ENCODE results near the gene HOMER3. TPM values are rescaled to one million over a fixed set of nuclear protein-coding genes. Genes with fewer than 3 reads are reported as not detected.

Gene HOMER3
- total and polyA plus RNA-seq, 9 of the 15 experiments (the other 6 are each of a cell fraction or from before 2014, with no cell fraction given) = 1.3 to 5.1 (median 3.7) TPM; not detected in 2

- Histone ChIP-seq H3K27ac (ENCODE audit: extremely low read depth, low read depth, low read length) (no peak overlapping the region), H2AFZ (ENCODE audit: low read depth, low read length) (peak overlapping the region; percentile 62)
Observed at GRCh38 chr19:18972301-18972811, 31.3 kb upstream of the HOMER3 start.

DNA sequence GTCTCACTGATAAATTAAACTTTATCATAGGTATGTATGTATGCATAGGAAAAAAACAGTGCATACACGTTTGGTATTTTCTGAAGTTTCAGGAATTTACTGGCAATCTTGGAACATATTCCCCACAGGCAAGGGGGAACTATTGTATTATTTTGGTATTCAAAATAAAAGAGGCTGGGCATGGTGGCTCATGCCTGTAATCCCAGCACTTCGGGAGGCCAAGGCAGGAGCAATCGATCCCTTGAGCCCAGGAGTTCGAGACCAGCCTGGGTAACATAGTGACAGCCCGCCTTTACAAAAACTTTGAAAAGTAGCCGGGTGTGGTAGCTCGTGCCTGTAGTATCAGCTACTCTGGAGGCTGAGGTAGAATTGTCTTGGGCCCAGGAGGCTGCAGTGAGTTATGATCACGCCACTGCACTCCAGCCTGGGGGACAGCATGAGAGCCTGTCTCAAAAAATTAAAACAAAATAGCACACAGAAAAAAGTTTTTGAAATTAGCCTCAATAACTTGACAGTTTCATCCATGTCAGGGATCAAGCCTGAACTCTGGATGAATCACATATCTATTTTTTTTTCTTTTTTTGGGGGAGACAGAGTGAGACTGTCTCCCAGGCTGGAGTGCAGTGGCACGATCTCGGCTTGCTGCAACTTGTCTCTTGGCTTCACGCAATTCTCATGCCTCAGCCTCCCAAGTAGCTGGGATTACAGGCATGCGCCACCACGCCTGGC lies 29.1 kb upstream of the HOMER3 start:
- H3K27me3 ChIP-seq (ENCODE audit: control insufficient read depth in 2 of 2, insufficient read depth in 2 of 2, low read length in 2 of 2) = no peaks in the 10 kb centered on the region
- H2AFZ ChIP-seq (ENCODE audit: low read depth, low read length) = peak overlapping the region; percentile 56
- H3K36me3 ChIP-seq (ENCODE audit: control insufficient read depth, insufficient read depth, low read length) = no peaks in the 10 kb centered on the region
- in situ Hi-C loops (cut with MboI) (no loop called here), intact Hi-C loops (cut with micrococcal nuclease) (no loop called here)
- H3K4me3 ChIP-seq = no peak overlapping the region
- peaks cover 5 to 8% of the 10 kb centered on the region in 2 experiments; a peak in 4 of 5 replicates for H3K4me1 ChIP-seq (replicated peaks in 1 of 2; ENCODE audit: control insufficient read depth in 2 of 2, insufficient read depth in 2 of 2, low read length in 2 of 2)
- ChIA-PET CTCF (ENCODE audit: low intra/inter-chr PET ratio) (no interaction called here), POLR2A (interaction anchor here (0.6 kb wide), 1 partner anchor 408 kb away, joined by 3 read pairs; no protein-coding TSS in a partner anchor)
- ATAC-seq (peak; percentile 35), FAIRE-seq (no peak), DNase-seq (ENCODE audit: extremely low read depth in 1 of 4, low spot score in 3 of 4) (no peak)
- 59% methylated on average over 13 of the region's 13 CpGs for WGBS (ENCODE audit: insufficient coverage, low coverage, missing lambda C conversion rate)
- no TSS peak for BruUV-seq (replicated peaks)
- no peak overlapping the region for H3K9ac ChIP-seq (ENCODE audit: insufficient read depth in 1 of 2, low read depth in 2 of 2, low read length in 2 of 2)
- no peaks in the 10 kb centered on the region for H3K9me1 ChIP-seq (ENCODE audit: control insufficient read depth, insufficient read depth, low read length)
- no peaks in the 10 kb centered on the region for H4K20me1 ChIP-seq (replicated peaks; ENCODE audit: control insufficient read depth, insufficient read depth, low read length)
- no peaks in the 10 kb centered on the region for H3K9me3 ChIP-seq (replicated peaks; ENCODE audit: control insufficient read depth, insufficient read depth, low read depth, low read length)
- no peak overlapping the region for H3K27ac ChIP-seq (ENCODE audit: extremely low read depth, low read depth, low read length)
- no peaks in the 10 kb centered on the region for H3K79me2 ChIP-seq (ENCODE audit: control insufficient read depth, insufficient read depth, low read length)
- H3K4me2 ChIP-seq (ENCODE audit: insufficient read depth, low read length) = no peak overlapping the region
- TF ChIP-seq FOSL1 (tag; conservative IDR thresholded peaks at IDR 0.05) (peak; percentile 37; the same call in 1 of the 2 replicates), FOXK1 (CRISPR knock-in tag; IDR thresholded peaks at IDR 0.05; ENCODE audit: borderline replicate concordance) (no peak), SMAD4 (CRISPR knock-in tag; conservative IDR thresholded peaks at IDR 0.05) (no peak), ATF1 (CRISPR knock-in tag; IDR thresholded peaks at IDR 0.05) (no peak), ATF1 (tag; IDR thresholded peaks at IDR 0.05) (no peak), MLLT1 (IDR thresholded peaks at IDR 0.05) (0 out of 4 replicates have a peak, but pooled peaks of 1 of the 2 experiments have one; percentile 41), SRSF7 (optimal IDR thresholded peaks at IDR 0.05; ENCODE audit: low read depth, low read length) (no peak), PRDM10 (IDR thresholded peaks at IDR 0.05; ENCODE audit: partially characterized antibody) (peak; percentile 76)

More at GRCh38 chr19:18972301-18972811, 31.3 kb upstream of the HOMER3 start:
- Histone ChIP-seq H3K27me3 (ENCODE audit: control insufficient read depth in 2 of 2, insufficient read depth in 2 of 2, low read length in 2 of 2) (no peaks in the 10 kb centered on the region), H3K4me3 (no peak overlapping the region), H3K9ac (ENCODE audit: insufficient read depth in 1 of 2, low read depth in 2 of 2, low read length in 2 of 2) (no peak overlapping the region), H4K20me1 (replicated peaks; ENCODE audit: control insufficient read depth, insufficient read depth, low read length) (no peaks in the 10 kb centered on the region), H3K4me2 (ENCODE audit: insufficient read depth, low read length) (no peak overlapping the region), H3K9me3 (replicated peaks; ENCODE audit: control insufficient read depth, insufficient read depth, low read depth, low read length) (no peaks in the 10 kb centered on the region), H3K9me1 (ENCODE audit: control insufficient read depth, insufficient read depth, low read length) (no peaks in the 10 kb centered on the region), H3K36me3 (ENCODE audit: control insufficient read depth, insufficient read depth, low read length) (no peaks in the 10 kb centered on the region), H3K79me2 (ENCODE audit: control insufficient read depth, insufficient read depth, low read length) (no peaks in the 10 kb centered on the region), H3K4me1 (replicated peaks in 1 of 2; ENCODE audit: control insufficient read depth in 2 of 2, insufficient read depth in 2 of 2, low read length in 2 of 2) (peaks cover 5 to 12% of the 10 kb centered on the region in 2 experiments)
- BruUV-seq (replicated peaks) = no TSS peak
- in situ Hi-C loops (cut with MboI) (no loop called here), intact Hi-C loops (cut with micrococcal nuclease) (no loop called here)
- TF ChIP-seq ZNF384 (IDR thresholded peaks at IDR 0.05; ENCODE audit: low read depth, low read length) (peak; percentile 67), ZNF668 (CRISPR knock-in tag; IDR thresholded peaks at IDR 0.05) (no peak)
- POLR2A ChIA-PET = interaction anchor here (0.6 to 1.5 kb wide), 2 partner anchors 15 to 53 kb away, joined by 3 to 4 read pairs; partner anchors contain the start of genes COPE and DDX49
- peak; percentile 27; the same call in 2 of the 3 replicates for ATAC-seq
- 18% methylated on average over 9 of the region's 12 CpGs for WGBS (ENCODE audit: insufficient coverage, low coverage, missing lambda C conversion rate)
- no peak for FAIRE-seq
- CTCF ChIA-PET (ENCODE audit: low intra/inter-chr PET ratio) = no interaction called here
- DNase-seq (ENCODE audit: extremely low read depth in 1 of 4, low spot score in 3 of 4) = no peak
